ENCODE results near the gene DOCK8. TPM values are rescaled to one million over a fixed set of nuclear protein-coding genes. Genes with fewer than 3 reads are reported as not detected.
A peak's percentile ranks its signal among the peaks of the same experiment; 100 is the strongest.

Gene DOCK8
- total RNA-seq, 2 donors from 2014 or later, result 133 to 158 TPM

- peaks cover 36% of the 10 kb centered on the region for H3K4me1 Mint-ChIP-seq
These were observed 82.7 kb downstream of the DOCK8 start for GRCh38 chr9:297104-297972.

GRCh38 chr9:303502-303901 is 88.8 kb downstream of the DOCK8 start:
- peak overlapping the region; percentile 28 for H3K27ac Mint-ChIP-seq
- H3K36me3 Mint-ChIP-seq (ENCODE audit: low read depth), result peaks cover 98% of the 10 kb centered on the region
- H3K4me3 Mint-ChIP-seq, result no peak overlapping the region
- H3K4me1 Mint-ChIP-seq, result peaks cover 22% of the 10 kb centered on the region
- H3K9me3 Mint-ChIP-seq, result no peaks in the 10 kb centered on the region
- no peaks in the 10 kb centered on the region for H3K27me3 Mint-ChIP-seq
- no peak for ATAC-seq (replicated peaks)

More at GRCh38 chr9:297104-297972, 82.7 kb downstream of the DOCK8 start:
- peak; percentile 95 for ATAC-seq (replicated peaks)
- no peaks in the 10 kb centered on the region for H3K9me3 Mint-ChIP-seq
- H3K27me3 Mint-ChIP-seq, result no peaks in the 10 kb centered on the region
- H3K27ac Mint-ChIP-seq, result peak overlapping the region; percentile 51
- H3K36me3 Mint-ChIP-seq (ENCODE audit: low read depth), result peaks cover 95% of the 10 kb centered on the region
- H3K4me3 Mint-ChIP-seq, result peak overlapping the region; percentile 17

- Mint-ChIP-seq H3K4me1 (peaks cover 22% of the 10 kb centered on the region), H3K36me3 (ENCODE audit: low read depth) (peaks cover 92% of the 10 kb centered on the region), H3K4me3 (peak overlapping the region; percentile 40), H3K9me3 (no peaks in the 10 kb centered on the region), H3K27me3 (no peaks in the 10 kb centered on the region), H3K27ac (peak overlapping the region; percentile 76)
- no peak for ATAC-seq (replicated peaks)
These were observed 89.4 kb downstream of the DOCK8 start for GRCh38 chr9:304106-304505.

GRCh38 chr9:304519-305185 is 90.0 kb downstream of the DOCK8 start:
- Mint-ChIP-seq H3K27ac (peak overlapping the region; percentile 76), H3K9me3 (no peaks in the 10 kb centered on the region), H3K4me3 (peak overlapping the region; percentile 40), H3K4me1 (peaks cover 22% of the 10 kb centered on the region), H3K27me3 (no peaks in the 10 kb centered on the region), H3K36me3 (ENCODE audit: low read depth) (peaks cover 91% of the 10 kb centered on the region)
- ATAC-seq (replicated peaks), result peak; percentile 64

- Mint-ChIP-seq H3K36me3 (ENCODE audit: low read depth) (peaks cover 87% of the 10 kb centered on the region), H3K9me3 (no peaks in the 10 kb centered on the region), H3K4me3 (no peak overlapping the region), H3K27me3 (no peaks in the 10 kb centered on the region), H3K27ac (peak overlapping the region; percentile 62), H3K4me1 (peaks cover 16% of the 10 kb centered on the region)
- ATAC-seq (replicated peaks), result peak; percentile 88
These were observed 92.2 kb downstream of the DOCK8 start for GRCh38 chr9:306907-307306.

GRCh38 chr9:311841-312240 is 97.2 kb downstream of the DOCK8 start:
- no peaks in the 10 kb centered on the region for H3K9me3 Mint-ChIP-seq
- no peak overlapping the region for H3K4me3 Mint-ChIP-seq
- H3K27me3 Mint-ChIP-seq, result no peaks in the 10 kb centered on the region
- peaks cover 87% of the 10 kb centered on the region for H3K36me3 Mint-ChIP-seq (ENCODE audit: low read depth)
- no peak for ATAC-seq (replicated peaks)
- peaks cover 2% of the 10 kb centered on the region for H3K4me1 Mint-ChIP-seq
- no peak overlapping the region for H3K27ac Mint-ChIP-seq

GRCh38 chr9:312596-313320 is 98.1 kb downstream of the DOCK8 start:
- no peak overlapping the region for H3K27ac Mint-ChIP-seq
- H3K36me3 Mint-ChIP-seq (ENCODE audit: low read depth), result peaks cover 87% of the 10 kb centered on the region
- no peaks in the 10 kb centered on the region for H3K27me3 Mint-ChIP-seq
- H3K9me3 Mint-ChIP-seq, result no peaks in the 10 kb centered on the region
- H3K4me1 Mint-ChIP-seq, result no peaks in the 10 kb centered on the region
- H3K4me3 Mint-ChIP-seq, result no peak overlapping the region
- no peak for ATAC-seq (replicated peaks)

GRCh38 chr9:316382-316965 is 101.8 kb downstream of the DOCK8 start:
- peaks cover 86% of the 10 kb centered on the region for H3K36me3 Mint-ChIP-seq (ENCODE audit: low read depth)
- no peak overlapping the region for H3K4me3 Mint-ChIP-seq
- no peaks in the 10 kb centered on the region for H3K9me3 Mint-ChIP-seq
- H3K27ac Mint-ChIP-seq, result no peak overlapping the region
- no peaks in the 10 kb centered on the region for H3K27me3 Mint-ChIP-seq
- no peaks in the 10 kb centered on the region for H3K4me1 Mint-ChIP-seq
- peak; percentile 53 for ATAC-seq (replicated peaks)

- ATAC-seq (replicated peaks), result no peak
- Mint-ChIP-seq H3K4me1 (no peaks in the 10 kb centered on the region), H3K36me3 (ENCODE audit: low read depth) (peaks cover 69% of the 10 kb centered on the region), H3K27ac (no peak overlapping the region), H3K9me3 (no peaks in the 10 kb centered on the region), H3K4me3 (no peak overlapping the region), H3K27me3 (no peaks in the 10 kb centered on the region)
These were observed 104.0 kb downstream of the DOCK8 start for GRCh38 chr9:318646-319045.

GRCh38 chr9:324971-325370 is 110.3 kb downstream of the DOCK8 start:
- Mint-ChIP-seq H3K27me3 (no peaks in the 10 kb centered on the region), H3K9me3 (no peaks in the 10 kb centered on the region), H3K36me3 (ENCODE audit: low read depth) (peaks cover 67% of the 10 kb centered on the region), H3K4me1 (no peaks in the 10 kb centered on the region), H3K27ac (peak overlapping the region; percentile 25), H3K4me3 (no peak overlapping the region)
- ATAC-seq (replicated peaks), result no peak

GRCh38 chr9:326667-327066 is 112.0 kb downstream of the DOCK8 start:
- no peaks in the 10 kb centered on the region for H3K27me3 Mint-ChIP-seq
- H3K36me3 Mint-ChIP-seq (ENCODE audit: low read depth), result peaks cover 83% of the 10 kb centered on the region
- H3K4me1 Mint-ChIP-seq, result no peaks in the 10 kb centered on the region
- H3K4me3 Mint-ChIP-seq, result no peak overlapping the region
- H3K27ac Mint-ChIP-seq, result peak overlapping the region; percentile 18
- no peak for ATAC-seq (replicated peaks)
- no peaks in the 10 kb centered on the region for H3K9me3 Mint-ChIP-seq

- H3K4me1 Mint-ChIP-seq, result no peaks in the 10 kb centered on the region
- H3K27me3 Mint-ChIP-seq, result no peaks in the 10 kb centered on the region
- H3K4me3 Mint-ChIP-seq, result no peak overlapping the region
- H3K9me3 Mint-ChIP-seq, result no peaks in the 10 kb centered on the region
- no peak for ATAC-seq (replicated peaks)
- H3K27ac Mint-ChIP-seq, result no peak overlapping the region
- H3K36me3 Mint-ChIP-seq (ENCODE audit: low read depth), result peaks cover 98% of the 10 kb centered on the region
These were observed 113.8 kb downstream of the DOCK8 start for GRCh38 chr9:328453-328852.

- Mint-ChIP-seq H3K4me1 (peaks cover 9% of the 10 kb centered on the region), H3K4me3 (no peak overlapping the region), H3K9me3 (no peaks in the 10 kb centered on the region), H3K27me3 (no peaks in the 10 kb centered on the region), H3K27ac (no peak overlapping the region), H3K36me3 (ENCODE audit: low read depth) (peaks cover 99% of the 10 kb centered on the region)
- ATAC-seq (replicated peaks), result no peak
These were observed 116.5 kb downstream of the DOCK8 start for GRCh38 chr9:331197-331596.

GRCh38 chr9:335373-335772 is 120.7 kb downstream of the DOCK8 start:
- Mint-ChIP-seq H3K36me3 (ENCODE audit: low read depth) (peaks cover 100% of the 10 kb centered on the region), H3K27me3 (no peaks in the 10 kb centered on the region), H3K4me1 (peaks cover 9% of the 10 kb centered on the region), H3K27ac (peak overlapping the region; percentile 48), H3K4me3 (no peak overlapping the region), H3K9me3 (no peaks in the 10 kb centered on the region)
- no peak for ATAC-seq (replicated peaks)
